HG03378 (cell line): ENCODE measurements around the gene PRMT3.
"Not testable (repeated sequence)": the region's sequence is repeated elsewhere in the genome, so short reads cannot be mapped to it uniquely, and the experiment has no call there.

Experiments used
- ATAC-seq: cut with Tn5 transposase; IDR thresholded peaks from one replicate; pipeline ENCODE4 v1.9.1; 2021; ENCODE audit warnings: mild to moderate bottlenecking, moderate library complexity; ENCODE audit not compliant: unreplicated experiment

The PRMT3 gene

GRCh38 chr11:20387261-20388095, at the start of gene PRMT3:
TSS of gene PRMT3 (plus strand) at chr11:20387716. CDS start at chr11:20387747, 31 bp downstream.
- peak; percentile 82 for ATAC-seq

DNA sequence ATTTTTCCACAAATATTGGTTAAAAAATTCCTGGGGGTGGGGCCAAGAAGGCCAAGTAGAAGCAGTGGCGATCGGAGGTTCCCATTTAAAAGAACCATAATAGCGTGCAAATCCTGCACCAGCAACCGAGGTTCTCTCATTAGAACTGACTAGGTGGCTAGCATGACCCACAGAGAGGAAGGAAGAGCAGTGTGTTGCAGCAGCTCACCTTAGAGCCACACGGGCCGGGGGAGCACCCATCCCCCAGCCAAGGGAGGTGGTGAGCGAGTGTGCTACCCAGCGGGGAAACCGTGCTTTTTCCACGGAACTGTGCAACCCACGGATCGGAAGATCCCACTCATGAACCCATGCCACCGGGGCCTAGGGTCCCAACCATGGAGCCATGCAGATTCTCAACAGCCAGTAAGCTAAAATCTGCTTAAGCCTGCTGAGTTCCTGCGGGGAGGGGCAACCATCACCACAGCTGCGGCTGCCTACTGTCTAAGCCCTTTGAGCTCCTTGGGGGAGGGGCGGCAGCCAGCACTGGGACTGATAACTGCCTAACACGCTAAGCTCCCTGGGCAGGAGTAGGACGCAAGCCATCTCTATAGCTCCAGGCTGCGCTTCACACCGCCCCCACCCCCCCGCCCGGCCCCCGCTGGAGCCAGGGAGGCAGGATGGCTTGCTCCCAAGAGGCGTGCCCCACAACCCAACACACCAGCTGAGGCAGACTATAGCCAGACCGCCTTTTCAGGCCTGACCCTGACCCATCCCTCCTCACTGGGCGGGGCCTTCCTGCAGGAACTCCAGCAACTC, 45.0 kb upstream of the PRMT3 start:
- no peak for ATAC-seq

DNA sequence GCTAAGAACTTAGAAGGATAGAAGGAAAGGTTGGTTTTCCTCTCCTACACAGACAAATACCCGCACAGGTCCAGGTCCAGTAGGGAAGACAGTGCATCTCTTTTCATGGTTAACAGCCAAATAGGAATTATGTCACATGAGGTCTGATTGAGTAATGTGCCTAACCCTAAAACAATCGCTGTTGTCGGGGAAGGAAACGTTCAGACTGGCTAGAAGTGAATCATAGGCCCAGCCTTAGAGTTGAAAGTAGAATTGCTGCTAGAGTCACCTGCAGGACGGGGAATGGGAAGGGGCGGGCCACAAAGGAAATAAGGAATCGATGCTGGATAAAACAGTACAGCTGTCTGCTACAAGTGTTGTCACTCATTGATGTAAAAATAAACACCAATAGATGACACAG, 36.4 kb upstream of the PRMT3 start:
- ATAC-seq: no peak

DNA sequence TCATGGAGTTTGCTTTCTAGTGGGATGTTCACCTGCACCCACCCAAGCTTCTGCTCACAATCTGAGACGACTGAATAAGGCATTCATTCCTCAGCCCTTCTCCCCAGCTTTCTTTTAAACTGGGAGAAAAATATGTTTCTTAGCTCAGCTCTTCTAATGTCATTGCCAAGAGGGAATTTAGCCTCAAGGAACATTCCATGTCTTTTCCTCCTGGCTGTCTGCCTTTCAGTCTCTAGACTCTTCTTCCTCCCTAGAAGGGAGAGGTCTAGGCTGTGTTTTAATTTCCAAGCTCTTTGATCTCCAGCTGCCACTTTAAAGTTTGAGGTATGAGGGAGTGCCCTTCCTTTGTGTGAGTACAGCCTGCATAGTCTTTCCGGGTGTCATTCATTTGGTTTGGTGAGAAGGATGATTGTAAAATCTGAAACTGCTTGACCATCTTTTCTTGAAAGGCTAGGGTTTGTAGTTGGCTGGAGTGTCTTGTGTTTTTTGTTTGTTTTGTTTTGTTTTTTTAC, 35.7 kb upstream of the PRMT3 start:
- ATAC-seq: no peak

GRCh38 chr11:20353829-20354434, 33.6 kb upstream of the PRMT3 start:
- ATAC-seq: no peak

DNA sequence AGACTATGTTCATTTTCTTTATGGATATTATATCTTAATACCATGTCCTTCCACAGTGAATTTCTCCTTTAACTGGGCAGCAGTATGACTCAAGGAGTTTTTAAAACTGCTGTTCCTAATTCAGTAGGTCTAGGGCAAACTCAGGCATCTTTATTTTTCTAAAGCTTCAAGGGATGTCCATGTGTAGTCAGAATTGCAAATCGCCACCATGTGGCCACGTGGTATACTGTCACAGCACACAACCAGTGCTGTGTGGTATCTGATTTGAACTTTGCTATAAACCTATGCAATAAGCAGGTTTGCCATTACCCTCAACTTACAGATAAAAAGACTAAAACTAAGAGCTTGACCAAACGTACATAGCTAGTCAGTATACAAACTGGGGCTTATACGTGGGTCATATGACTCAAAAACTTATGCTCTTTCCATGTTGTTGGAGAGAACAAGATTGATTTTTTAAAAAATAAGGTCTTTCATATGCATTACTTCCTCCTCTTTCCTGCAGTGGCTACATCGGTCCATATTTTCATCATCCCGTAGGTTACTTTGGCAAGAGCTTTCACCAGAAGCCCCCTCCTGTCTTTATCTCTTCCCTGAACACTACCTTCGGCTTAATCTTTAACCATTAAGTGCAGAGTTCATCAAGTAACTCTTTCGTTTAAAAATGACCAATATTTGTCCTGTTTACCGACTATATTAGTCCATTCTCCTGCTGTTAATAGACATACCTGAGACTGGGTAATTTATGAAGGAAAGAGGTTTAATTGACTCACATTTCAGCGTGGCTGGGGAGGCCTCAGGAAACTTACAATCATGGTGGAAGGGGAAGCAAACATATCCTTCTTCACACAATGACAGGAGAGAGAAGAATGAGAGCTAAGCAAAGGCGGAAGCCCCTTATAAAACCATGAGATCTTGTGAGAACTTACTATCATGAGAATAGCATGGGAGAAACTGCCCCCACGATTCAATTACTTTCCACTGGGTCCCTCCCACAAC, 32.0 kb upstream of the PRMT3 start:
- ATAC-seq: peak; percentile 78

DNA sequence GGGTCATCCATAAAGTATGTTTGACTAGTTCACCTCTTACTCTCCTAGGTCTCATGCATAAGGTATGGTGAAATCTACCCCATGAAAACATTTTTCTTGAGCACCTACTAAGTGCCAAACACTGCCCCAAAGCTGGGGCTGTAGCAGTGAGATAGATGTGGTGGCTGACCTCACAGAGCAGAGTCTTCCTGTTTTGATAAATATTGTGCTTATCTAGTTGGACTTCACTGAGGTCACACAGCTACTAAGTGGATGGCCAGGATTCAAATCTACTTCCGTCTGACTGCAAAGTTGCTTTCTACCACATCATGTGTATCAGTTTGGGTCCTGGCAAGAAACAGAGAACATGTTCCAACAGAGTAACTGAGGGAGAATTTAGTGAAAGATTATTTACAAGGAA, 30.4 kb upstream of the PRMT3 start:
- no peak for ATAC-seq

DNA sequence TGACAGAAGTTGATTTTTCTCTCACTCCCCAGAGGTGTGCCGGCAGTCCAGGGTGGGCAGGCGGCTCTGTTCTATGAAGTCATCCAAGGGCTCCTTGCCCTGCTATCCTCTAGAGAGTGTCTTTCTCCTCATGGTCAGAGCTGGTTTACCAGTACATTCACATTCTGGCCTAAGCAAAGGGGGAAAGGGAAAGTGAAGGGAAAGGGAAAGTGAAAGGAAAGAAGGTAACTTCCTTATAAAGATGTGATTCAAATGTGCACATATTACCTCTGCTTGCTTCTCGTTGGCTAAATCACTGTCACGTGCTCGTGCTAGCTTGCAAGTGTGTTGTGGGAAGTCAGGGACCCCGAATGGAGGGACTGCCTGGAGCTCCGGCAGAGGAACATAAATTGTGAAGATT, 26.9 kb upstream of the PRMT3 start:
- peak; percentile 47 for ATAC-seq

DNA sequence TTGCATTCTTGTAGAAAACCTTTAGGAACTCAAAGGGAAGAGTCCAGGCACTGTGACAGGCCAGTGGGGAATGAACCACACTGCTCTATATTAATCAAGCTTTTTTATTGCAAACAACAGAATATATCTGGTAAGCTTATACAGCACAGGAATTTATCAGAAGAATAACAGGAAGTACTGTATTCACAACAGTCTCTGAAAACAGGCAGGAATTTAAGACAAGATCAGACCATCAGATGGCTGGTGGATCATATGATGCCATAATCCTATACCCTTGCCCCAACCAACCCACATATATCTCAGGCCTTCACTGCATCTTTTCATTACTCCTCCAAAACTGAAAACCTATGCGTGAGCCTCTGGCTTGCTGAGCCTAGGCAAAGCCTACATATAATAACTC, 25.0 kb upstream of the PRMT3 start:
- no peak for ATAC-seq

- ATAC-seq: no peak
Measured at GRCh38 chr11:20363149-20363499, 24.4 kb upstream of the PRMT3 start.

DNA sequence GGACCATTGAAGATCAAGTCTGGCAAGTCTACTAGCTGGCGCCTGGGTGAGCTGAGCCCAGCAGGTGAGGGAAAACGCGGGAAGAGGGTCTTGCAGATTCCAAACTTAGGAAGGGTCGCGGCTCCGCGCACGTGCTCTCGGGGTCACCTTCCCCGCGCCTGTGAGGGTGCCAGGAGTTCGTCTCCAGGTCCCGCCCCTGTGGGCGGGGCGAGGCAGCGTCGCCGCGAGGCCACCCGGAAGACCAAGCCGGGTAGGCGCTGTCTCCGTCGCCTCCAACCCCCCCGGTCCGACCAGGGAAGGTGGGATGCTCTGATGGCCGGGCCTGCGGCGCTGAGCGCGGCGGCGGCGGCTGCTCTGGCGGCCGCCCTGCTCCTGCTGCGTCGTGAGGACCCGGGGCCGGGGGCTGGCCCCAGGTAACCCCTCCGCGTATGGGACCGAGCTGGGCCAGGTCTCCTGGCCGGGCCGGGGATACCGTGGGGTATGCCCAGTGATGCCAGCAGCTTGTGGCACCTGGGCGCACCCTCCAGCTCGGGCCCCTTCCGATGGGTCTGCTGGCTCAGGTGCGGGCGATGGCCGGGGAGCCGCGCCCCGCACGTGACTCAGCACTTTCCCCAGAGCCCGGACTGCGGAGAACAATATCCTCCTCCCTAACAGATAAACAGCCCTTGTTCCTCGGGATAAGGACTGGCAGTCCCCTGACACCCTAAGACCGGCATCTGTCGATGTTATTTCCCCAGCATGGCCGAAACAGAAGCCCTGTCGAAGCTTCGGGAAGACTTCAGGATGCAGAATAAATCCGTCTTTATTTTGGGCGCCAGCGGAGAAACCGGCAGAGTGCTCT, 23.8 kb upstream of the PRMT3 start, which contains the start of gene HTATIP2:
TSS of gene HTATIP2 (plus strand) at position 215 of the 841 bp plus-strand sequence. CDS start at position 739, 524 bp downstream.
- ATAC-seq: peak; percentile 83

DNA sequence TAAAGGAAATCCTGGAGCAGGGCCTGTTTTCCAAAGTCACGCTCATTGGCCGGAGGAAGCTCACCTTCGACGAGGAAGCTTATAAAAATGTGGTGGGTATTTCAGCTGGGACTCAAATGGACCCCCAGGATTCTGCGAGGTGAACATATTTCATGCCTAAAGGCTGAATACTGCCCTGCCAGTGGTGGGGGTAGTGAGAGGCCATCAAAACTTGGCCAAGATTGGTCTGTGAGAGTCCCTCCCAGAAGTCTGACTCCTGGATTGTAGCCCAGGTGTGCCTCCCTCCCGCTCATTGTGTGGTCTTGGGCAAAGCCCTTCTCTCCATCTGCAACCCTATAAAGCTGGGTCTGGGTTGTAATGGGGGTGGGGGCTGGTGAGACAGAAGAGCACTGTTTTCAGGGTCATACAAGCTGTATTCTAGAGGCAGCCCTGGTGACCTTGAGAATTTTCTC, 23.1 kb upstream of the PRMT3 start:
- ATAC-seq: no peak

DNA sequence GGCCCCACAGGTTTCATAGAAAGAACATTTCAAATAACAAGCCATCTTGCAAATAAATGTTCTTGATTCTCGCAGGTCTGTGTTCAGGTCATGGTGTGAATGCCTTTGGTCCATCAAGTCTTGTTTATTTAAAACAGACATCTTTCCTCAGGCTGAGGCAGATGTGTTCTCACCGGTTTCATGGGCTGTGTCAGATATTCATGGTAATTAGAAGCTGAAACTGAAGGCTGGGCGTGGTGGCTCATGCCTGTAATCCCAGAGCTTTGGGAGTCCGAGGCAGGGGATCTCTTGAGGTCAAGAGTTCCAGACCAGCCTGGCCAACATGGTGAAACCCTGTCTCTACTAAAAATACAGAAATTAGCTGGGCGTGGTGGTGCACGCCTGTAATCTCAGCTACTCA, 22.1 kb upstream of the PRMT3 start:
- not testable (repeated sequence) for ATAC-seq

DNA sequence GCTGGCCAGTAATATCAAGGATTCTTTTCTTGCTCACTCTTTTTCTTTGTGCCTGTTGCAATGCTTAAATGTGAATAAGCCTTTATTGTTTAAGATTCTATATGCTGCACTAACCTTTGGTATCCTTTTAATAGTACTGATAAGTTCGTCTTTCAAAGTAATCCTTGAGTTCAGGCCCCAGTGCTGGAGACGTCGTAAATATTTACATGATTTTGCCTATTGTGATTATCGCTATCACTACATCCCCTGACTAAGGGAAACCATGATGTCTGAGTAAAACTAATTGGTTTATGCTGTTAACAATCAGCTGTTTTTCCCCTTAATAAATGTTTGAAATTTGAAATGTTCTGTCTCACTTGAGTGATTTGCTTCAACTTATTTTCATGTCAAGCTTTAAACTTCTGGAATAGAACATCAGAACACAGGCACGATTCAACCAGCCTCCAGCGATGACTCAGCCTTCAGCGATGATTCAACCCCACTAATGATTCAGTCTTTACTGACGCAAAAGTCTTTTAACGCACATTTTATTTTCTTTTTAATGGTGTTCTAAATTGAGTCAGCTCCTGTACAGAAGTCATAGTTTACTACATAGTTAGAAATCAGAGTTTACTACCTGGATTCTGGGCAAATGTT, 20.1 kb upstream of the PRMT3 start:
- ATAC-seq: peak; percentile 35

DNA sequence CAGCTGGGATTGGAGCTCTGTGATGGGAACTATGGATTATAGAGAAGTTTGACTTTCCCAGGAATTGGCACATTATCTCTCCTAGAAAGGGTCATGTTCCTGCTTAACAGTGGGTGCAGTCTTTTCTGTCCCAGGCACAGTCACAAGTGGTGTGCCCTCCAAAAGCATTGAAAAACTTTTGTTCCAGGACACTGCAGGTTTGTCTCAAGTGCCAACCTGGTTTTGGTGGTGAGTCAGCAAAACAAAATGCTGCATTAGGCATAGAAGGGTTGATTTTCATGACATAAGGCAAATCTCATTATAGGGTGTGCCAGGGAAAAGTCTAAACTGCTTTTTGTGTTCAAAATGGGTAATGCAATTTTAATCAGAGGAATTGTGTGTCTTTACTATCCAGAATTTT, 19.1 kb upstream of the PRMT3 start:
- ATAC-seq: no peak

GRCh38 chr11:20369826-20370225, 17.7 kb upstream of the PRMT3 start:
- no peak for ATAC-seq

DNA sequence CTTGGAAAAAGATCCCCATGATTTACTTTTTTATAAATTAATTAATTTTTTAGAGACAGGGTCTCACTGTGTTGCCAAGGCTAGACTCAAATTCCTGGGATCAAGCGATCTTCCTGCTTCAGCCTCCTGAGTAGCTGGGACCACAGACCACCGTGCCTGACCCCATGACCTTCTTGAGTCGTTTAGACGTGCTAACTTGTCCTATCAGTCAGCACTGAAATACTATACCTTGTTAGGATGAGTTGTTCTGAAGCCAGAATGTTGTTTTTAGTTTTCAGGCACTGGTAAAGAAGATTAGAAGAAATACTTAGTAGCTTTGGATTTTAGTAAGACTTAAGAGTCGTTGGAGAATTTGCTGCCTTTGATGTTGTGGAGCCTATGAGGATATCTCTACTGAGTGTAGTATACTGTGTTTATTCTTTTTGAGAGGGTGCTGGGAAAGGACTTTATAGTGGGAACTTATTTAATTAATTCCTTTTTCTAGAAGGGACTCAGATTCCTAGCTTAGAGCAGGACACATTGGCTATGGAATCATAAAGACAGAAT, 15.4 kb upstream of the PRMT3 start:
- ATAC-seq: no peak

DNA sequence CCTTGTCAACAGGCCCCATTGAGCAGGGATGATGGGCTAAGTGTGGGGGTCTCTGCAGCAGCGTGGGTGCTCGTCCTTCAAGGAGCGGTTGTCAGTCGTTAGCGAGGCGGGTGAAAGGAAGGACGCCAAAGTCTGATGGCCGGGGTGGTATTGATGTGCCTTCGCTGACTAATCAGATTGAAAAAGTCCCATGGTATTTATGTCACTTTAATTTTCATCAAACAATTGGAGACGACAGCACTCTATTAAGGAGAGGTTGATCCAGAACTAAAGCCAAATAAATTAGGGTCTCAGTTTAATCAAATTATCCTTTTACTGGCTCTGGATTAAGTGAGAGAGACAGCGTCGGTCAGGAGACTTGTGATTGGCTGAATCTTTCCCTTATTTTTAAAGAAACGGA, 14.4 kb upstream of the PRMT3 start:
- no peak for ATAC-seq
